Neural cell (in vitro differentiated cells): ENCODE data around the gene TMEM205. TPM values are rescaled to one million over a fixed set of nuclear protein-coding genes. Genes with fewer than 3 reads are reported as not detected.
"Not testable (repeated sequence)": the region's sequence is repeated elsewhere in the genome, so short reads cannot be mapped to it uniquely, and the experiment has no call there.

Experiments used
- H2AFZ ChIP-seq: fragments of 200-600, 300-800 bp; sonication (generic), shearing (Covaris generic); 2 replicates; pipeline ENCODE4 v1.6.0; 2014; ENCODE audit warnings: low read depth, mild to moderate bottlenecking, antibody characterized with exemption, low read length, moderate library complexity
- H3F3A ChIP-seq: fragments of 200-600 bp; shearing (Covaris generic); 2 replicates; pipeline ENCODE4 v1.6.1; 2016; ENCODE audit warnings: mild to moderate bottlenecking, moderate library complexity, mixed read lengths, antibody characterized with exemption, low read length; ENCODE audit not compliant: insufficient read depth, poor library complexity, severe bottlenecking
- H3K27ac ChIP-seq: fragments of 200-600, 300-800 bp; sonication (generic), shearing (Covaris generic); 2 replicates; pipeline ENCODE4 v1.5.1; 2014; ENCODE audit warnings: mild to moderate bottlenecking, low read length, moderate library complexity
- H3K27me3 ChIP-seq: fragments of 300-800, 200-600 bp; sonication (generic), shearing (Covaris generic); 2 replicates; pipeline ENCODE4 v1.6.0; 2014; ENCODE audit warnings: mild to moderate bottlenecking, low read depth, low read length, moderate library complexity; ENCODE audit not compliant: insufficient read depth
- H3K36me3 ChIP-seq: fragments of 300-800, 200-600 bp; sonication (generic), shearing (Covaris generic); 2 replicates; pipeline ENCODE4 v1.5.1; 2014; ENCODE audit warnings: mild to moderate bottlenecking, antibody characterized with exemption, low read length, moderate library complexity; ENCODE audit not compliant: insufficient read depth
- H3K4me2 ChIP-seq: fragments of 300-800, 200-600 bp; sonication (generic), shearing (Covaris generic); 2 replicates; pipeline ENCODE4 v1.6.0; 2014; ENCODE audit warnings: mild to moderate bottlenecking, low read length
- H3K4me3 ChIP-seq: fragments of 300-800, 200-600 bp; sonication (generic), shearing (Covaris generic); 2 replicates; pipeline ENCODE4 v1.5.1; 2014; ENCODE audit warnings: mild to moderate bottlenecking, low read length, moderate library complexity
- H3K79me2 ChIP-seq: fragments of 200-600 bp; shearing (Covaris generic); replicated peaks from 2 replicates; pipeline ENCODE4 v1.6.0; 2014; ENCODE audit warnings: mild to moderate bottlenecking, low read length, moderate library complexity; ENCODE audit not compliant: insufficient read depth
- H3K9ac ChIP-seq: fragments of 300-800, 200-600 bp; sonication (generic), shearing (Covaris generic); 2 replicates; pipeline ENCODE4 v1.6.1; 2016; ENCODE audit warnings: mild to moderate bottlenecking, low read length, mixed read lengths
- H3K9me2 ChIP-seq: fragments of 200-600 bp; shearing (Covaris generic); 2 replicates; pipeline ENCODE4 v1.6.1; 2016; ENCODE audit warnings: mild to moderate bottlenecking, low read length, mixed read lengths; ENCODE audit not compliant: insufficient read depth
- H3K9me3 ChIP-seq: fragments of 200-600, 300-800 bp; sonication (generic), shearing (Covaris generic); 2 replicates; pipeline ENCODE4 v1.6.1; 2016; ENCODE audit warnings: mild to moderate bottlenecking, mixed run types, low read length, moderate library complexity, mixed read lengths
- H4K20me1 ChIP-seq: fragments of 200-600 bp; shearing (Covaris generic); 2 replicates; pipeline ENCODE4 v1.6.1; 2016; ENCODE audit warnings: mild to moderate bottlenecking, mixed run types; ENCODE audit not compliant: insufficient read depth
- EP300 ChIP-seq: fragments of 450-650 bp; conservative IDR thresholded peaks from 2 replicates; pipeline ENCODE4 v1.6.1; 2014; ENCODE audit warnings: antibody characterized with exemption, mild to moderate bottlenecking, moderate library complexity; ENCODE audit not compliant: poor library complexity, severe bottlenecking
- EZH2 ChIP-seq: fragments of 200-600, 300-800 bp; shearing (Covaris generic), sonication (generic); IDR thresholded peaks from 2 replicates; pipeline ENCODE4 v1.6.1; 2014; ENCODE audit warnings: antibody characterized with exemption, low read length, borderline replicate concordance, mild to moderate bottlenecking; ENCODE audit not compliant: insufficient read depth, poor library complexity, severe bottlenecking
- MXI1 ChIP-seq: fragments of 450-650 bp; conservative IDR thresholded peaks from 2 replicates; pipeline ENCODE4 v1.6.1; 2014; ENCODE audit warnings: antibody characterized with exemption, mild to moderate bottlenecking; ENCODE audit not compliant: poor library complexity, severe bottlenecking
- POLR2AphosphoS5 ChIP-seq: IDR thresholded peaks from 2 replicates; pipeline ENCODE4 v1.6.1; 2012
- RAD21 ChIP-seq: fragments of 450-650 bp; conservative IDR thresholded peaks from 2 replicates; pipeline ENCODE4 v1.6.1; 2014; ENCODE audit warnings: antibody characterized with exemption, mild to moderate bottlenecking, moderate library complexity
- REST ChIP-seq: IDR thresholded peaks from 2 replicates; pipeline ENCODE4 v1.6.1; 2012; ENCODE audit warnings: borderline replicate concordance
- SMC3 ChIP-seq: fragments of 450-650 bp; conservative IDR thresholded peaks from 2 replicates; pipeline ENCODE4 v1.6.1; 2014; ENCODE audit warnings: antibody characterized with exemption, mild to moderate bottlenecking, moderate library complexity; ENCODE audit not compliant: poor library complexity
- TAF1 ChIP-seq: IDR thresholded peaks from 2 replicates; pipeline ENCODE4 v1.6.1; 2012; ENCODE audit warnings: low read depth
- polyA plus RNA-seq: library from polyadenylated mRNA; depleted of rRNA; stranded (reverse); fragments of >200 nt; gene quantifications from 2 replicates; pipeline ENCODE4 v1.2.3, GENCODE V29; 2014

Gene TMEM205
- polyA plus RNA-seq, 1 donor from 2014 or later: 136 TPM

GRCh38 chr19:11356074-11356397 is 10.0 kb upstream of the TMEM205 start:
- Histone ChIP-seq H3K27ac (peak overlapping the region; percentile 62), H3K79me2 (peaks cover 10% of the 10 kb centered on the region), H3K9me3 (no peaks in the 10 kb centered on the region), H4K20me1 (no peaks in the 10 kb centered on the region), H3K27me3 (no peaks in the 10 kb centered on the region), H3K36me3 (peaks cover 6% of the 10 kb centered on the region), H3K9me2 (no peaks in the 10 kb centered on the region), H3K9ac (peak overlapping the region; percentile 92), H3K4me3 (peak overlapping the region; percentile 81), H2AFZ (no peak overlapping the region), H3F3A (no peaks in the 10 kb centered on the region), H3K4me2 (peak overlapping the region; percentile 61)
- TF ChIP-seq POLR2AphosphoS5 (no peak), MXI1 (peak; percentile 24)

GRCh38 chr19:11355160-11356073 is 9.3 kb upstream of the TMEM205 start, which contains the start of gene PLPPR2:
TSS of gene PLPPR2 (plus strand) at chr19:11355432. CDS start at chr19:11357674, 2,242 bp downstream.
- Histone ChIP-seq H4K20me1 (no peaks in the 10 kb centered on the region), H3K27ac (peak within 1 kb of the TSS; percentile 62), H3K36me3 (peaks cover 6% of the 10 kb centered on the region), H3K4me3 (peak within 1 kb of the TSS; percentile 81), H3F3A (no peaks in the 10 kb centered on the region), H3K9me2 (no peaks in the 10 kb centered on the region), H3K9ac (peak within 1 kb of the TSS; percentile 92), H3K27me3 (no peaks in the 10 kb centered on the region), H3K79me2 (peaks cover 10% of the 10 kb centered on the region), H3K4me2 (peak within 1 kb of the TSS; percentile 61), H3K9me3 (no peaks in the 10 kb centered on the region), H2AFZ (no peak within 1 kb of the TSS)
- TF ChIP-seq MXI1 (peak; percentile 43), TAF1 (no peak), EZH2 (no peak), SMC3 (peak; percentile 39), EP300 (no peak), REST (peak; percentile 57), RAD21 (peak; percentile 15), POLR2AphosphoS5 (peak; percentile 89)

GRCh38 chr19:11354102-11354501 is 8.0 kb upstream of the TMEM205 start:
- H3K27me3 ChIP-seq, H3K27ac ChIP-seq, H2AFZ ChIP-seq, H3K4me2 ChIP-seq, H3K9me3 ChIP-seq, H3K9me2 ChIP-seq, H3K4me3 ChIP-seq, H3F3A ChIP-seq, H4K20me1 ChIP-seq, H3K9ac ChIP-seq, H3K36me3 ChIP-seq: not testable (repeated sequence)
- H3K79me2 ChIP-seq: peaks cover 10% of the 10 kb centered on the region
